SK-N-SH treated with all-trans-retinoic acid at 6 μM for 48 hours (cell line): ENCODE data around the gene PRM1.

Experiments used
- ATAC-seq: fragments of 200-7000 bp; cut with Tn5 transposase; 3 replicates; pipeline ENCODE4 v1.9.1; 2020; ENCODE audit warnings: mild to moderate bottlenecking, moderate library complexity
- CREB5 ChIP-seq: fragments of 250-450 bp; sonication (Bioruptor Pico); IDR thresholded peaks from 2 replicates; pipeline ENCODE4 v1.5.1; 2020; ENCODE audit warnings: low read depth, mild to moderate bottlenecking, moderate library complexity
- CSDC2 ChIP-seq: fragments of 250-450 bp; sonication (Bioruptor Pico); IDR thresholded peaks from 2 replicates; pipeline ENCODE4 v1.5.0; 2020; ENCODE audit warnings: mild to moderate bottlenecking, moderate library complexity
- CSRNP3 ChIP-seq: fragments of 250-450 bp; sonication (Bioruptor Pico); IDR thresholded peaks from 2 replicates; pipeline ENCODE4 v1.5.1; 2021; ENCODE audit warnings: mild to moderate bottlenecking, moderate library complexity
- ESRRG ChIP-seq: fragments of 250-450 bp; sonication (Bioruptor Pico); IDR thresholded peaks from 2 replicates; pipeline ENCODE4 v1.6.1; 2021; ENCODE audit warnings: mild to moderate bottlenecking
- GLIS3 ChIP-seq: fragments of 250-450 bp; sonication (Bioruptor Pico); IDR thresholded peaks from 2 replicates; pipeline ENCODE4 v1.5.0; 2020; ENCODE audit warnings: mild to moderate bottlenecking, moderate library complexity
- ISL1 ChIP-seq: fragments of 250-450 bp; sonication (Bioruptor Pico); IDR thresholded peaks from 2 replicates; pipeline ENCODE4 v2.1.2; 2022; ENCODE audit warnings: mild to moderate bottlenecking, moderate library complexity
- OSR1 ChIP-seq: fragments of 250-450 bp; sonication (Bioruptor Pico); IDR thresholded peaks from 2 replicates; pipeline ENCODE4 v1.8.0; 2022; ENCODE audit warnings: moderate library complexity, mild to moderate bottlenecking, inconsistent platforms
- PATZ1 ChIP-seq: fragments of 250-450 bp; sonication (Bioruptor Pico); IDR thresholded peaks from 2 replicates; pipeline ENCODE4 v1.8.0; 2020; ENCODE audit warnings: mild to moderate bottlenecking, moderate library complexity, borderline replicate concordance
- POU6F1 ChIP-seq: fragments of 250-450 bp; sonication (Bioruptor Pico); IDR thresholded peaks from 2 replicates; pipeline ENCODE4 v1.8.0; 2021; ENCODE audit warnings: low read depth, mild to moderate bottlenecking, moderate library complexity, borderline replicate concordance
- PPARA ChIP-seq: fragments of 250-450 bp; sonication (Bioruptor Pico); IDR thresholded peaks from 2 replicates; pipeline ENCODE4 v1.5.0; 2020; ENCODE audit warnings: mild to moderate bottlenecking, borderline replicate concordance
- TCF4 ChIP-seq: fragments of 250-450 bp; sonication (Bioruptor Pico); IDR thresholded peaks from 2 replicates; pipeline ENCODE4 v1.8.0; 2021; ENCODE audit warnings: mild to moderate bottlenecking, moderate library complexity, borderline replicate concordance
- TOX ChIP-seq: fragments of 250-450 bp; sonication (Bioruptor Pico); IDR thresholded peaks from 2 replicates; pipeline ENCODE4 v1.8.0; 2021; ENCODE audit warnings: mild to moderate bottlenecking, moderate library complexity, borderline replicate concordance
- TSHZ2 ChIP-seq: fragments of 250-450 bp; sonication (Bioruptor Pico); IDR thresholded peaks from 2 replicates; pipeline ENCODE4 v1.5.0; 2020; ENCODE audit warnings: mild to moderate bottlenecking, moderate library complexity
- ZC3H10 ChIP-seq: fragments of 250-450 bp; sonication (Bioruptor Pico); IDR thresholded peaks from 2 replicates; pipeline ENCODE4 v1.5.1; 2021; ENCODE audit warnings: mild to moderate bottlenecking, moderate library complexity
- ZFP30 ChIP-seq: fragments of 450-650 bp; formaldehyde crosslinking; IDR thresholded peaks from 2 replicates; pipeline ENCODE4 v1.5.0; 2022; ENCODE audit warnings: mild to moderate bottlenecking, moderate library complexity
- ZNF565 ChIP-seq: fragments of 450-650 bp; formaldehyde crosslinking; conservative IDR thresholded peaks from 2 replicates; pipeline ENCODE4 v1.5.0; 2020; ENCODE audit warnings: low read depth, mild to moderate bottlenecking, moderate library complexity
- ZNF8 ChIP-seq: fragments of 450-650 bp; formaldehyde crosslinking; IDR thresholded peaks from 2 replicates; pipeline ENCODE4 v1.5.0; 2020; ENCODE audit warnings: mild to moderate bottlenecking, moderate library complexity

PRM1 gene

GRCh38 chr16:11253995-11254912 lies 26.9 kb downstream of the PRM1 start:
- no peak for ATAC-seq
- TF ChIP-seq CREB5 (CRISPR knock-in tag) (no peak), ZNF8 (CRISPR knock-in tag) (no peak)

GRCh38 chr16:11253009-11253994 lies 27.8 kb downstream of the PRM1 start:
- no peak for ATAC-seq
- TF ChIP-seq CSDC2 (CRISPR knock-in tag) (no peak), TSHZ2 (CRISPR knock-in tag) (no peak), TOX (CRISPR knock-in tag) (no peak), ESRRG (CRISPR knock-in tag) (no peak), OSR1 (CRISPR knock-in tag) (no peak), POU6F1 (CRISPR knock-in tag) (no peak)

- TF ChIP-seq CSRNP3 (CRISPR knock-in tag): no peak
- no peak for TF ChIP-seq CSDC2 (CRISPR knock-in tag)
- TF ChIP-seq TCF4 (CRISPR knock-in tag): no peak
- no peak for TF ChIP-seq TOX (CRISPR knock-in tag)
- TF ChIP-seq OSR1 (CRISPR knock-in tag): no peak
- TF ChIP-seq GLIS3 (CRISPR knock-in tag): no peak
- TF ChIP-seq, all 23 proteins: peak for 0
- no peak for ATAC-seq
Observed at GRCh38 chr16:11252482-11252931, 28.6 kb downstream of the PRM1 start.

GRCh38 chr16:11251525-11252481 lies 29.3 kb downstream of the PRM1 start:
- ATAC-seq: no peak
- TF ChIP-seq ZNF565 (CRISPR knock-in tag): no peak
- TF ChIP-seq CREB5 (CRISPR knock-in tag): no peak
- no peak for TF ChIP-seq PPARA (CRISPR knock-in tag)
- TF ChIP-seq PATZ1 (CRISPR knock-in tag): no peak
- no peak for TF ChIP-seq ISL1 (CRISPR knock-in tag)
- no peak for TF ChIP-seq ZFP30 (CRISPR knock-in tag)
- TF ChIP-seq ESRRG (CRISPR knock-in tag): no peak
- TF ChIP-seq GLIS3 (CRISPR knock-in tag): no peak
- no peak for TF ChIP-seq ZC3H10
- TF ChIP-seq ZNF8 (CRISPR knock-in tag): no peak
- no peak for TF ChIP-seq TOX (CRISPR knock-in tag)
